Measurements from ENCODE around the gene TTC16.

- no peak for TF ChIP-seq POLR2A (IDR thresholded peaks at IDR 0.05)
- TF ChIP-seq, protein P1, sequence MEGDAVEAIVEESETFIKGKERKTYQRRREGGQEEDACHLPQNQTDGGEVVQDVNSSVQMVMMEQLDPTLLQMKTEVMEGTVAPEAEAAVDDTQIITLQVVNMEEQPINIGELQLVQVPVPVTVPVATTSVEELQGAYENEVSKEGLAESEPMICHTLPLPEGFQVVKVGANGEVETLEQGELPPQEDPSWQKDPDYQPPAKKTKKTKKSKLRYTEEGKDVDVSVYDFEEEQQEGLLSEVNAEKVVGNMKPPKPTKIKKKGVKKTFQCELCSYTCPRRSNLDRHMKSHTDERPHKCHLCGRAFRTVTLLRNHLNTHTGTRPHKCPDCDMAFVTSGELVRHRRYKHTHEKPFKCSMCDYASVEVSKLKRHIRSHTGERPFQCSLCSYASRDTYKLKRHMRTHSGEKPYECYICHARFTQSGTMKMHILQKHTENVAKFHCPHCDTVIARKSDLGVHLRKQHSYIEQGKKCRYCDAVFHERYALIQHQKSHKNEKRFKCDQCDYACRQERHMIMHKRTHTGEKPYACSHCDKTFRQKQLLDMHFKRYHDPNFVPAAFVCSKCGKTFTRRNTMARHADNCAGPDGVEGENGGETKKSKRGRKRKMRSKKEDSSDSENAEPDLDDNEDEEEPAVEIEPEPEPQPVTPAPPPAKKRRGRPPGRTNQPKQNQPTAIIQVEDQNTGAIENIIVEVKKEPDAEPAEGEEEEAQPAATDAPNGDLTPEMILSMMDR (IDR thresholded peaks at IDR 0.05): no peak
Observed at GRCh38 chr9:127692071-127692470, 23.8 kb upstream of the TTC16 start.
